Glutamatergic neuron (in vitro differentiated cells): ENCODE results near the gene SOX5. TPM values are rescaled to one million over a fixed set of nuclear protein-coding genes. Genes with fewer than 3 reads are reported as not detected.

Experiments used
- DNase-seq: peaks from one replicate; pipeline ENCODE4 v3.0.0; 2022
- H3K27ac Mint-ChIP-seq: one replicate; pipeline ENCODE4 v1.8.0; 2020; ENCODE audit warnings: mild to moderate bottlenecking, mixed read lengths, inconsistent platforms; ENCODE audit not compliant: unreplicated experiment
- H3K27me3 Mint-ChIP-seq: one replicate; pipeline ENCODE4 v1.8.0; 2020; ENCODE audit warnings: mild to moderate bottlenecking, moderate library complexity, mixed read lengths, inconsistent platforms; ENCODE audit not compliant: unreplicated experiment
- H3K36me3 Mint-ChIP-seq: one replicate; pipeline ENCODE4 v1.8.0; 2020; ENCODE audit warnings: mild to moderate bottlenecking, mixed read lengths, inconsistent platforms; ENCODE audit not compliant: unreplicated experiment
- H3K4me1 Mint-ChIP-seq: one replicate; pipeline ENCODE4 v1.8.0; 2020; ENCODE audit warnings: mild to moderate bottlenecking, low read depth, mixed read lengths, inconsistent platforms; ENCODE audit not compliant: unreplicated experiment
- H3K4me3 Mint-ChIP-seq: one replicate; pipeline ENCODE4 v1.8.0; 2020; ENCODE audit warnings: mild to moderate bottlenecking, mixed read lengths, inconsistent platforms; ENCODE audit not compliant: unreplicated experiment
- H3K9me3 Mint-ChIP-seq: one replicate; pipeline ENCODE4 v1.8.0; 2020; ENCODE audit warnings: mild to moderate bottlenecking, moderate library complexity, mixed read lengths, inconsistent platforms; ENCODE audit not compliant: unreplicated experiment
- total RNA-seq: library from RNA; stranded (reverse); fragmentation: NEBNext Ultra II Directional; extraction: Animal tissue kit (Norgen Biotek cat#: 25700); gene quantifications from one replicate; pipeline ENCODE4 v1.2.1, GENCODE V29; 2021; ENCODE audit not compliant: unreplicated experiment
- TF ChIP-seq, protein P1 (sequence below): fragments of 200-600 bp; sonication (generic); IDR thresholded peaks from one replicate; pipeline ENCODE4 v1.5.0; 2021; ENCODE audit not compliant: partially characterized antibody, unreplicated experiment

SOX5 gene
- total RNA-seq, 1 donor from 2014 or later, result 118 TPM

DNA sequence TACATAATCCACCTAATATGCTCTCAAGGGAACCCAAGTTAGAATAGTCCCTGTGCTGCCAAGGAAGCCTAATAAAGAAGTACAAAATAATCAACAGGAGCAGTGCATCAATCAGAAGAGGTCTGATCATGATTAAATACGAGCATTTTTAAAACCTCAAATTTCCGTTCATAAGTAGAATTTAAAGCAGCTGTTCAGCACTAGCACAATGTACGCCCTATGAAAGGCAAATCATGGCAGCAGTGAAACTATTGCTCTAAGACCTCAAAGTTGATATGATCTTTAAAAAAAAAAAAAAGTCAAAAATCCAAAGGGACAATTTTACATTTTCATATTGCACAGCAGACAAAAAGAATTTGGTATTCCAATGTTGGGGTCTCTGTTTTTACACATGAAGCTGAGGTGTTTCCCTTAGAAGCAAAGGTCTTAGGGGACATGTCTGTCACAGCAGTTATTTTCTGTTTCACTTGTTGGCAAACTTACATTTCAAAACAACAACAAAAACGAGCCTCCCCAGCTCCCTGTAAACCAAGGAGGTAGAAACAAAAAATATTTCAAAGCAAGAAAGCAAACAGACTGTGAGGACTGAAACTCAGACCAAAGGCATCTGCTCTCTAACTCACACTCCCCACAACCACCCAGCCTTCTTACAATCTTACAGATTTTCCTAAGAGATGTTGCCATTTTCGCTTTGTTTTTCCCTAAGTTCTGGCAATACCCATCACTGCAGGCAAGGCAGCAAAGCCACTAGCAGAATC is 28.2 kb downstream of the SOX5 start:
- Mint-ChIP-seq H3K9me3 (no peaks in the 10 kb centered on the region), H3K4me3 (no peak overlapping the region), H3K36me3 (no peaks in the 10 kb centered on the region), H3K27ac (peak overlapping the region; percentile 34), H3K4me1 (peaks cover 19% of the 10 kb centered on the region), H3K27me3 (no peaks in the 10 kb centered on the region)
- DNase-seq, result no peak
- TF ChIP-seq, protein P1, sequence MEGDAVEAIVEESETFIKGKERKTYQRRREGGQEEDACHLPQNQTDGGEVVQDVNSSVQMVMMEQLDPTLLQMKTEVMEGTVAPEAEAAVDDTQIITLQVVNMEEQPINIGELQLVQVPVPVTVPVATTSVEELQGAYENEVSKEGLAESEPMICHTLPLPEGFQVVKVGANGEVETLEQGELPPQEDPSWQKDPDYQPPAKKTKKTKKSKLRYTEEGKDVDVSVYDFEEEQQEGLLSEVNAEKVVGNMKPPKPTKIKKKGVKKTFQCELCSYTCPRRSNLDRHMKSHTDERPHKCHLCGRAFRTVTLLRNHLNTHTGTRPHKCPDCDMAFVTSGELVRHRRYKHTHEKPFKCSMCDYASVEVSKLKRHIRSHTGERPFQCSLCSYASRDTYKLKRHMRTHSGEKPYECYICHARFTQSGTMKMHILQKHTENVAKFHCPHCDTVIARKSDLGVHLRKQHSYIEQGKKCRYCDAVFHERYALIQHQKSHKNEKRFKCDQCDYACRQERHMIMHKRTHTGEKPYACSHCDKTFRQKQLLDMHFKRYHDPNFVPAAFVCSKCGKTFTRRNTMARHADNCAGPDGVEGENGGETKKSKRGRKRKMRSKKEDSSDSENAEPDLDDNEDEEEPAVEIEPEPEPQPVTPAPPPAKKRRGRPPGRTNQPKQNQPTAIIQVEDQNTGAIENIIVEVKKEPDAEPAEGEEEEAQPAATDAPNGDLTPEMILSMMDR, result no peak

DNA sequence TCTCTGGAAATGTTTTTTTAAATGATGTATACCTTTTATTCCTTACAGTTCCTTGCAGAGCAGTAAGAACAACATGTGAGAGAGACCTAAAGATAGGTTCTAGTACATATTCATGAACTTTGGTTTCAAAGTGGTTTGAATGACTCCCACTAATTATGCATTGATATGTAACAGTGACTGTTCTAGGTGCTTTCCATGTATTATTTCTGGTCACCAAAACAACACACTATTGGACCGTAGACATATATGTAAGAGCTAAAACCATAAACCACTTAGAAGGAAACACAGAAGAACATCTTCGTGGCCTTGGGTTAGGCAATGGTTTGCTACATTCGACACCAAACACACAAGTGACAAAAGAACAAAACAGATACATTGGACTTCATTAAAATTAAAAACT is 37.9 kb downstream of the SOX5 start:
- Mint-ChIP-seq H3K9me3 (peaks cover 2% of the 10 kb centered on the region), H3K27ac (no peak overlapping the region), H3K27me3 (no peaks in the 10 kb centered on the region), H3K4me3 (no peak overlapping the region), H3K4me1 (peaks cover 48% of the 10 kb centered on the region), H3K36me3 (peaks cover 5% of the 10 kb centered on the region)
- DNase-seq, result no peak
- TF ChIP-seq, protein P1, result no peak

DNA sequence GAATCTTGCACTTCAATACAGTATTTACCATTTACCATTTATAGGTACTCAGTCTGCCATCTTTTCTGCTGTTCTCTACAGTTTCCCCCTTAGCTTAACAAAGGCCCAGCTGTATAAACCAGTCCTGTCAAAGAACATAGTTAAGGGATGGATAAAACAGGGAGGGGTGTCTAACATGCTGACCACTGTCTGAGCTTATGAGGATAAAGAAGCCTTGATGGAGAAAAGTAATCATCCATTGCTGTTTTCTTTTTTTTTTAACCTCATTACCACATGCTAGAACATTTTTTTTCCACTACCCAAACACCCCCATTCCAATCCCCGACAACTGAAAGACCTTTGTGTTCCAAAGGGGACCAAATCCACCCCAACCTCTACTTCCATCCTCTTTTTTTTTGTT is 39.9 kb downstream of the SOX5 start:
- Mint-ChIP-seq H3K27ac (peak overlapping the region; percentile 44), H3K9me3 (peaks cover 2% of the 10 kb centered on the region), H3K27me3 (no peaks in the 10 kb centered on the region), H3K4me3 (no peak overlapping the region), H3K36me3 (peaks cover 5% of the 10 kb centered on the region), H3K4me1 (peaks cover 51% of the 10 kb centered on the region)
- TF ChIP-seq, protein P1, result no peak
- no peak for DNase-seq

DNA sequence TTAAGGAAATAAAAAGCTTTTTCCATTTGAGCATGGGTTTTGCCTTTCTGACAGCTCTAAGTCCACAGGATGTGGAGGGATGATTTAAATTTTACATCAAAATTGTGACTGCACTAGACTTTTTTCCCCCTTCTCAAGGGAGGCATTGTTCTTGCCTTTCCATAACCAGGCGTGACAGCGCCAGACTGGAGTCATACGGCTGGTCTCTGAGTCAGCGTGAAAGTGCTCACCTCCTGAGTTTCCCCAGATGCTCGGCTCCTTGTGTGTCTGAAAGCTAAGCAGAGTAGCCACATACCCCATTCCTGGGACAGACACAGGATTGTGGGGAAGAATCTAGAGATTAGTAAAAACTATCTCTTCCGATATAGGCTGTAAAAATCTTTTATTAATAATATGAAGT is 43.1 kb downstream of the SOX5 start:
- Mint-ChIP-seq H3K36me3 (no peaks in the 10 kb centered on the region), H3K27ac (peak overlapping the region; percentile 97), H3K9me3 (peaks cover 2% of the 10 kb centered on the region), H3K4me3 (peak overlapping the region; percentile 81), H3K27me3 (no peaks in the 10 kb centered on the region), H3K4me1 (peaks cover 45% of the 10 kb centered on the region)
- TF ChIP-seq, protein P1, result no peak
- peak; percentile 76 for DNase-seq

DNA sequence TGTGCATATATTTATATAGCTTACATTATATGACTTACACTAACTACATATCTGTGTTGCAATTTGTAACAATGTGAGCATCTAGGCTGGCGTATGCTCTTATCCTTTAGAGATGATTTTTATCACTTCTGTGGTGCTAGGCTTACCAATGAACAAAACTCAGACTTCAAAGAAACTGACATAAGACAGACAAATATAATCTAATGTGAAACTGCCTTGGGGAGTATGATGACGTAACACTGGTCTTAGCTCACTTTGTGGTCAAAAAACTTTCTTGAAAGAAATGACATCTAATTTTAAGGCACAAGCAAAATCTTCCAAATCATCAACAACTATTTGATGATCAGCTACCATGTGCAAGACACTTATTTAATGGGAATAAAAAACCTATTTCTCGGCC is 50.0 kb downstream of the SOX5 start:
- H3K27ac Mint-ChIP-seq, result no peak overlapping the region
- TF ChIP-seq, protein P1, result no peak
- DNase-seq, result no peak
- no peaks in the 10 kb centered on the region for H3K27me3 Mint-ChIP-seq
- H3K4me1 Mint-ChIP-seq, result peaks cover 22% of the 10 kb centered on the region
- H3K9me3 Mint-ChIP-seq, result no peaks in the 10 kb centered on the region
- H3K4me3 Mint-ChIP-seq, result no peak overlapping the region
- no peaks in the 10 kb centered on the region for H3K36me3 Mint-ChIP-seq
